GM23338 (cell line): ENCODE measurements around the gene OR4P4. TPM values are rescaled to one million over a fixed set of nuclear protein-coding genes. Genes with fewer than 3 reads are reported as not detected.

Experiments
- ATAC-seq: fragments of 200-7000 bp; cut with Tn5 transposase; 3 replicates; pipeline ENCODE4 v1.9.1; 2020
- DNase-seq: peaks from one replicate; pipeline ENCODE4 v3.0.0-alpha.2; 2015; ENCODE audit warnings: low spot score
- H2AFZ ChIP-seq: fragments of 200-600 bp; sonication (generic); 2 replicates; pipeline ENCODE4 v1.8.0; 2016; ENCODE audit warnings: antibody characterized with exemption, mild to moderate bottlenecking, moderate library complexity
- H3F3A ChIP-seq: fragments of 200-600 bp; sonication (generic); replicated peaks from 2 replicates; pipeline ENCODE4 v1.8.0; 2017; ENCODE audit warnings: antibody characterized with exemption, mixed run types, low read depth
- H3K27ac ChIP-seq: fragments of 200-600 bp; sonication (generic); 2 replicates; pipeline ENCODE4 v1.6.1; 2016; ENCODE audit warnings: low read depth
- H3K27me3 ChIP-seq: fragments of 200-600 bp; sonication (generic); 2 replicates; pipeline ENCODE4 v1.8.0; 2016; ENCODE audit warnings: mild to moderate bottlenecking, mixed run types, moderate library complexity; ENCODE audit not compliant: insufficient read depth
- H3K36me3 ChIP-seq: fragments of 200-600 bp; sonication (generic); 2 replicates; pipeline ENCODE4 v1.8.0; 2016; ENCODE audit warnings: mild to moderate bottlenecking; ENCODE audit not compliant: insufficient read depth
- H3K4me1 ChIP-seq: fragments of 200-600 bp; sonication (generic); 2 replicates; pipeline ENCODE4 v1.8.0; 2016; ENCODE audit warnings: mild to moderate bottlenecking, moderate library complexity; ENCODE audit not compliant: insufficient read depth
- H3K4me2 ChIP-seq: fragments of 200-600 bp; sonication (generic); 2 replicates; pipeline ENCODE4 v1.7.1; 2017; ENCODE audit warnings: mixed run types
- H3K4me3 ChIP-seq: fragments of 200-600 bp; sonication (generic); 2 replicates; pipeline ENCODE4 v1.6.1; 2016; ENCODE audit warnings: mixed run types
- H3K79me2 ChIP-seq: fragments of 200-600 bp; sonication (generic); replicated peaks from 2 replicates; pipeline ENCODE4 v1.8.0; 2017; ENCODE audit warnings: mild to moderate bottlenecking; ENCODE audit not compliant: insufficient read depth
- H3K9me2 ChIP-seq: fragments of 200-600 bp; sonication (generic); 2 replicates; pipeline ENCODE4 v1.8.0; 2017; ENCODE audit not compliant: insufficient read depth
- H4K20me1 ChIP-seq: fragments of 200-600 bp; sonication (generic); replicated peaks from 2 replicates; pipeline ENCODE4 v1.8.0; 2017; ENCODE audit warnings: mild to moderate bottlenecking; ENCODE audit not compliant: insufficient read depth
- H3K27ac Mint-ChIP-seq: 2 replicates; pipeline ENCODE4 v1.8.0; 2020; ENCODE audit warnings: inconsistent platforms, mild to moderate bottlenecking, moderate library complexity, mixed read lengths
- H3K27me3 Mint-ChIP-seq: 3 replicates; pipeline ENCODE4 v1.8.0; 2022; ENCODE audit warnings: low read depth, mild to moderate bottlenecking, moderate library complexity, mixed read lengths, inconsistent platforms; ENCODE audit not compliant: insufficient read depth, poor library complexity
- H3K36me3 Mint-ChIP-seq: 3 replicates; pipeline ENCODE4 v1.8.0; 2021; ENCODE audit warnings: low read depth, mild to moderate bottlenecking, inconsistent platforms, moderate library complexity, mixed read lengths
- H3K4me1 Mint-ChIP-seq: 3 replicates; pipeline ENCODE4 v1.8.0; 2020; ENCODE audit warnings: mild to moderate bottlenecking, inconsistent platforms, mixed read lengths
- H3K4me3 Mint-ChIP-seq: 3 replicates; pipeline ENCODE4 v1.8.0; 2021; ENCODE audit warnings: moderate library complexity, mild to moderate bottlenecking, inconsistent platforms, mixed read lengths
- H3K9me3 Mint-ChIP-seq: 3 replicates; pipeline ENCODE4 v1.8.0; 2020; ENCODE audit warnings: moderate library complexity, mild to moderate bottlenecking, inconsistent platforms, mixed read lengths
- ETS1 ChIP-seq: IDR thresholded peaks from 2 replicates; pipeline ENCODE4 v1.6.1; 2016; ENCODE audit warnings: antibody characterized with exemption
- EZH2phosphoT487 ChIP-seq: fragments of 200-600 bp; sonication (generic); IDR thresholded peaks from one replicate; pipeline ENCODE4 v1.8.1; 2018; ENCODE audit warnings: antibody characterized with exemption; ENCODE audit not compliant: unreplicated experiment
- JUNB ChIP-seq: IDR thresholded peaks from one replicate; pipeline ENCODE4 v1.6.1; 2016; ENCODE audit warnings: antibody characterized with exemption; ENCODE audit not compliant: unreplicated experiment
- NANOG ChIP-seq: IDR thresholded peaks from 2 replicates; pipeline ENCODE4 v1.6.1; 2016; ENCODE audit warnings: antibody characterized with exemption, borderline replicate concordance
- STAT1 ChIP-seq: IDR thresholded peaks from one replicate; pipeline ENCODE4 v1.6.1; 2016; ENCODE audit warnings: antibody characterized with exemption; ENCODE audit not compliant: unreplicated experiment
- ZNF331 ChIP-seq: fragments of 250-450 bp; sonication (Bioruptor Pico); IDR thresholded peaks from 2 replicates; pipeline ENCODE4 v1.5.0; 2020; ENCODE audit warnings: low read depth, mild to moderate bottlenecking, moderate library complexity
- polyA plus RNA-seq: library from polyadenylated mRNA; unstranded; fragments of >200 nt; fragmentation: Nextera tagmentation; extraction: Ambion mirVana; gene quantifications from 2 replicates; pipeline ENCODE4 v1.2.1, GENCODE V29; 2016
- total RNA-seq: library from RNA; depleted of rRNA; stranded (reverse); fragments of >200 nt; shearing (Covaris generic); gene quantifications from 2 replicates; pipeline ENCODE4 v1.2.3, GENCODE V29; 2014
- TF ChIP-seq, protein P1 (sequence below): fragments of 250-450 bp; sonication (Bioruptor Pico); IDR thresholded peaks from 2 replicates; pipeline ENCODE4 v1.5.0; 2020; ENCODE audit warnings: mild to moderate bottlenecking, moderate library complexity
- TF ChIP-seq, protein P2 (sequence below), 2 experiments: fragments of 200-600 bp in 1 of 2; sonication (generic) in 1 of 2; conservative IDR thresholded peaks; 2 replicates each; pipeline versions ENCODE4 v1.5.1 to v1.6.1; 2016 to 2017; ENCODE audit warnings: antibody characterized with exemption in 2 of 2, low read depth in 2 of 2, mild to moderate bottlenecking in 2 of 2, moderate library complexity in 1 of 2

The OR4P4 gene
- total and polyA plus RNA-seq, 2 experiments from 2014 or later, result not detected

DNA sequence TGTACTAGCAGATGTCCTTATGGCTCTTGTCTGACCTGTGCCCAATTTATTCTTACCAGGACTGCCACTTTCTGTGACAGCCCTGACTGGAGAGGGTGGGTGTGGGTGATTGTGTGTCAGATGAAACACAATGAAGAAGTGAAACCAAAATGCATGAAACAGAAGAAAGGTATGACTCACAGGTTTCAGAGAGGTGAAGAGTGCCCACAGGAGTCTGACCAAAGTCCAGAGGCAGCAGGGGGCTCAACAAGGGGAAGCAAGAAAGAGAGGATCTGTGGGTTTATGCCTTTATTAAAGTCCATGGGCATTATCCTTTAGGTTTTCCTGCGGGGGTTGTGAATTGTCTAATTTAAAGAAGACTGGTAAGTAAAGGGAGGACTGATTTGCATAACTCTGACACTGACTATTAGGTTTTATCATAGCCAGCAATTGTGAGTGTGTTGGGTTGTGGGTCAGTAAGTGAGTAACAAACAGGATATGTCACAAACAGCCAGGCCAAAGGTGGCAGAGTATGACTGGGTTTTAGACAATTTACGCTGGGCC is 23.2 kb downstream of the OR4P4 start (continued):
- TF ChIP-seq, protein P1, sequence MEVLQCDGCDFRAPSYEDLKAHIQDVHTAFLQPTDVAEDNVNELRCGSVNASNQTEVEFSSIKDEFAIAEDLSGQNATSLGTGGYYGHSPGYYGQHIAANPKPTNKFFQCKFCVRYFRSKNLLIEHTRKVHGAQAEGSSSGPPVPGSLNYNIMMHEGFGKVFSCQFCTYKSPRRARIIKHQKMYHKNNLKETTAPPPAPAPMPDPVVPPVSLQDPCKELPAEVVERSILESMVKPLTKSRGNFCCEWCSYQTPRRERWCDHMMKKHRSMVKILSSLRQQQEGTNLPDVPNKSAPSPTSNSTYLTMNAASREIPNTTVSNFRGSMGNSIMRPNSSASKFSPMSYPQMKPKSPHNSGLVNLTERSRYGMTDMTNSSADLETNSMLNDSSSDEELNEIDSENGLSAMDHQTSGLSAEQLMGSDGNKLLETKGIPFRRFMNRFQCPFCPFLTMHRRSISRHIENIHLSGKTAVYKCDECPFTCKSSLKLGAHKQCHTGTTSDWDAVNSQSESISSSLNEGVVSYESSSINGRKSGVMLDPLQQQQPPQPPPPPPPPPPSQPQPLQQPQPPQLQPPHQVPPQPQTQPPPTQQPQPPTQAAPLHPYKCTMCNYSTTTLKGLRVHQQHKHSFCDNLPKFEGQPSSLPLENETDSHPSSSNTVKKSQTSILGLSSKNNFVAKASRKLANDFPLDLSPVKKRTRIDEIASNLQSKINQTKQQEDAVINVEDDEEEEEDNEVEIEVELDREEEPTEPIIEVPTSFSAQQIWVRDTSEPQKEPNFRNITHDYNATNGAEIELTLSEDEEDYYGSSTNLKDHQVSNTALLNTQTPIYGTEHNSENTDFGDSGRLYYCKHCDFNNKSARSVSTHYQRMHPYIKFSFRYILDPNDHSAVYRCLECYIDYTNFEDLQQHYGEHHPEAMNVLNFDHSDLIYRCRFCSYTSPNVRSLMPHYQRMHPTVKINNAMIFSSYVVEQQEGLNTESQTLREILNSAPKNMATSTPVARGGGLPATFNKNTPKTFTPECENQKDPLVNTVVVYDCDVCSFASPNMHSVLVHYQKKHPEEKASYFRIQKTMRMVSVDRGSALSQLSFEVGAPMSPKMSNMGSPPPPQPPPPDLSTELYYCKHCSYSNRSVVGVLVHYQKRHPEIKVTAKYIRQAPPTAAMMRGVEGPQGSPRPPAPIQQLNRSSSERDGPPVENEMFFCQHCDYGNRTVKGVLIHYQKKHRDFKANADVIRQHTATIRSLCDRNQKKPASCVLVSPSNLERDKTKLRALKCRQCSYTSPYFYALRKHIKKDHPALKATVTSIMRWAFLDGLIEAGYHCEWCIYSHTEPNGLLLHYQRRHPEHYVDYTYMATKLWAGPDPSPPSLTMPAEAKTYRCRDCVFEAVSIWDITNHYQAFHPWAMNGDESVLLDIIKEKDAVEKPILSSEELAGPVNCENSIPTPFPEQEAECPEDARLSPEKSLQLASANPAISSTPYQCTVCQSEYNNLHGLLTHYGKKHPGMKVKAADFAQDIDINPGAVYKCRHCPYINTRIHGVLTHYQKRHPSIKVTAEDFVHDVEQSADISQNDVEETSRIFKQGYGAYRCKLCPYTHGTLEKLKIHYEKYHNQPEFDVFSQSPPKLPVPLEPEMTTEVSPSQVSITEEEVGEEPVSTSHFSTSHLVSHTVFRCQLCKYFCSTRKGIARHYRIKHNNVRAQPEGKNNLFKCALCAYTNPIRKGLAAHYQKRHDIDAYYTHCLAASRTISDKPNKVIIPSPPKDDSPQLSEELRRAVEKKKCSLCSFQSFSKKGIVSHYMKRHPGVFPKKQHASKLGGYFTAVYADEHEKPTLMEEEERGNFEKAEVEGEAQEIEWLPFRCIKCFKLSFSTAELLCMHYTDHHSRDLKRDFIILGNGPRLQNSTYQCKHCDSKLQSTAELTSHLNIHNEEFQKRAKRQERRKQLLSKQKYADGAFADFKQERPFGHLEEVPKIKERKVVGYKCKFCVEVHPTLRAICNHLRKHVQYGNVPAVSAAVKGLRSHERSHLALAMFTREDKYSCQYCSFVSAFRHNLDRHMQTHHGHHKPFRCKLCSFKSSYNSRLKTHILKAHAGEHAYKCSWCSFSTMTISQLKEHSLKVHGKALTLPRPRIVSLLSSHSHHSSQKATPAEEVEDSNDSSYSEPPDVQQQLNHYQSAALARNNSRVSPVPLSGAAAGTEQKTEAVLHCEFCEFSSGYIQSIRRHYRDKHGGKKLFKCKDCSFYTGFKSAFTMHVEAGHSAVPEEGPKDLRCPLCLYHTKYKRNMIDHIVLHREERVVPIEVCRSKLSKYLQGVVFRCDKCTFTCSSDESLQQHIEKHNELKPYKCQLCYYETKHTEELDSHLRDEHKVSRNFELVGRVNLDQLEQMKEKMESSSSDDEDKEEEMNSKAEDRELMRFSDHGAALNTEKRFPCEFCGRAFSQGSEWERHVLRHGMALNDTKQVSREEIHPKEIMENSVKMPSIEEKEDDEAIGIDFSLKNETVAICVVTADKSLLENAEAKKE (CRISPR knock-in tag), result no peak

- no peaks in the 10 kb centered on the region for H3K79me2 ChIP-seq
- TF ChIP-seq STAT1, result no peak
- H2AFZ ChIP-seq, result no peak overlapping the region
- Mint-ChIP-seq H3K36me3 (peaks cover 14% of the 10 kb centered on the region), H3K27me3 (no peaks in the 10 kb centered on the region), H3K27ac (no peak overlapping the region), H3K4me1 (no peaks in the 10 kb centered on the region), H3K9me3 (peaks cover 83% of the 10 kb centered on the region), H3K4me3 (no peak overlapping the region)
- H3F3A ChIP-seq, result no peaks in the 10 kb centered on the region
- ATAC-seq (no peak), DNase-seq (no peak)
- H3K4me2 ChIP-seq, result no peak overlapping the region
- no peaks in the 10 kb centered on the region for H3K9me2 ChIP-seq
- H3K27me3 ChIP-seq, result no peaks in the 10 kb centered on the region
- no peaks in the 10 kb centered on the region for H4K20me1 ChIP-seq
- H3K36me3 ChIP-seq, result peaks cover 7% of the 10 kb centered on the region; the same call in 1 of the 2 replicates
- no peak overlapping the region for H3K27ac ChIP-seq
- H3K4me1 ChIP-seq, result no peaks in the 10 kb centered on the region
- H3K4me3 ChIP-seq, result no peak overlapping the region
Measured at GRCh38 chr11:55658608-55659007, 23.7 kb downstream of the OR4P4 start.

DNA sequence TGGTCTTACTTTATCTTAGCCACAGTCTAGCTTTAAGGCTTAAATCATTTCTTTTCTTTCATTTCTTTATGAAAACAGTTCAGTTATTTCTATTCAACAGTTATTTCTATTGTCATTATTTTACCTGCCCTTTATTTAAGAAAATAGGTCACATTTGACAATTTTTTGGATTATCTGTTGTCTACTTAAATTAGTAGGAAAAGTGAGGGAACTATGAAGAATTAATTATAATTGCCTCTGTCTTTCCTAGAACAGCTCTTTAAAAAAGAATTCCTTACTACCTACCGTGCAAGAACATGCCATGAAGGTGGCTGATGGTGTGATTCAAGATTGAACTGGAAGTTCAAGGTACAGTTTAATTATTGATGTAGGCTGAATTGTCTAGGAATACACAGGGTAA is 27.0 kb downstream of the OR4P4 start, which contains the start of gene OR4C6:
TSS of gene OR4C6 (plus strand) at position 301 of the 400 bp plus-strand sequence. CDS start 2,966 bp downstream, outside the sequence.
- H3K79me2 ChIP-seq, result no peaks in the 10 kb centered on the region
- peaks cover 11% of the 10 kb centered on the region for H3K36me3 Mint-ChIP-seq
- DNase-seq, result no peak
- peaks cover 88% of the 10 kb centered on the region for H3K9me3 Mint-ChIP-seq
- H3K4me1 ChIP-seq, result no peaks in the 10 kb centered on the region
- H3K9me2 ChIP-seq, result no peaks in the 10 kb centered on the region
- peaks cover 13% of the 10 kb centered on the region; the same call in 1 of the 2 replicates for H3K36me3 ChIP-seq
- H3F3A ChIP-seq, result no peaks in the 10 kb centered on the region
- H3K27me3 ChIP-seq, result no peaks in the 10 kb centered on the region
- no peak for ATAC-seq
- no peaks in the 10 kb centered on the region for H3K4me1 Mint-ChIP-seq
- H3K27ac ChIP-seq, result no peak within 1 kb of the TSS
- H3K4me3 Mint-ChIP-seq, result no peak within 1 kb of the TSS
- H3K4me2 ChIP-seq, result no peak within 1 kb of the TSS
- H2AFZ ChIP-seq, result no peak within 1 kb of the TSS
- H3K27me3 Mint-ChIP-seq, result no peaks in the 10 kb centered on the region
- no peak within 1 kb of the TSS for H3K27ac Mint-ChIP-seq
- no peaks in the 10 kb centered on the region for H4K20me1 ChIP-seq
- H3K4me3 ChIP-seq, result no peak within 1 kb of the TSS; the same call in 1 of the 2 replicates
- TF ChIP-seq STAT1 (no peak), EZH2phosphoT487 (no peak), ETS1 (no peak), JUNB (no peak), NANOG (no peak), ZNF331 (CRISPR knock-in tag) (no peak)
- TF ChIP-seq, protein P2, sequence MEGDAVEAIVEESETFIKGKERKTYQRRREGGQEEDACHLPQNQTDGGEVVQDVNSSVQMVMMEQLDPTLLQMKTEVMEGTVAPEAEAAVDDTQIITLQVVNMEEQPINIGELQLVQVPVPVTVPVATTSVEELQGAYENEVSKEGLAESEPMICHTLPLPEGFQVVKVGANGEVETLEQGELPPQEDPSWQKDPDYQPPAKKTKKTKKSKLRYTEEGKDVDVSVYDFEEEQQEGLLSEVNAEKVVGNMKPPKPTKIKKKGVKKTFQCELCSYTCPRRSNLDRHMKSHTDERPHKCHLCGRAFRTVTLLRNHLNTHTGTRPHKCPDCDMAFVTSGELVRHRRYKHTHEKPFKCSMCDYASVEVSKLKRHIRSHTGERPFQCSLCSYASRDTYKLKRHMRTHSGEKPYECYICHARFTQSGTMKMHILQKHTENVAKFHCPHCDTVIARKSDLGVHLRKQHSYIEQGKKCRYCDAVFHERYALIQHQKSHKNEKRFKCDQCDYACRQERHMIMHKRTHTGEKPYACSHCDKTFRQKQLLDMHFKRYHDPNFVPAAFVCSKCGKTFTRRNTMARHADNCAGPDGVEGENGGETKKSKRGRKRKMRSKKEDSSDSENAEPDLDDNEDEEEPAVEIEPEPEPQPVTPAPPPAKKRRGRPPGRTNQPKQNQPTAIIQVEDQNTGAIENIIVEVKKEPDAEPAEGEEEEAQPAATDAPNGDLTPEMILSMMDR (conservative IDR thresholded peaks at IDR 0.05; ENCODE audit: low read depth in 2 of 2), result no peak
